Trophoblast cell (in vitro differentiated cells and primary cell): ENCODE data around the gene COA1.

ENCODE experiments used
- DNase-seq, 2 donors: peaks; one replicate each; pipeline ENCODE4 v3.0.0-alpha.2; 2016
- H2AFZ ChIP-seq: 2 replicates; pipeline ENCODE4 v1.6.1; 2013; ENCODE audit warnings: low read length, moderate library complexity, mild to moderate bottlenecking; ENCODE audit not compliant: insufficient read depth, poor library complexity
- H2AK5ac ChIP-seq: 2 replicates; pipeline ENCODE4 v1.6.1; 2013; ENCODE audit warnings: mild to moderate bottlenecking, low read length
- H2BK120ac ChIP-seq: 2 replicates; pipeline ENCODE4 v1.6.1; 2013; ENCODE audit warnings: low read length, mild to moderate bottlenecking, moderate library complexity; ENCODE audit not compliant: insufficient read depth, poor library complexity
- H2BK12ac ChIP-seq: 2 replicates; pipeline ENCODE4 v1.6.1; 2013; ENCODE audit warnings: mild to moderate bottlenecking, low read length, moderate library complexity
- H2BK5ac ChIP-seq: 2 replicates; pipeline ENCODE4 v1.6.1; 2013; ENCODE audit warnings: low read length, low read depth, moderate library complexity, mild to moderate bottlenecking; ENCODE audit not compliant: poor library complexity
- H3K14ac ChIP-seq: 2 replicates; pipeline ENCODE4 v1.6.1; 2013; ENCODE audit warnings: mild to moderate bottlenecking, low read length
- H3K18ac ChIP-seq: 2 replicates; pipeline ENCODE4 v1.6.1; 2013; ENCODE audit warnings: mild to moderate bottlenecking, low read length
- H3K23ac ChIP-seq: 2 replicates; pipeline ENCODE4 v1.6.1; 2013; ENCODE audit warnings: low read length
- H3K27ac ChIP-seq: 2 replicates; pipeline ENCODE4 v1.5.1; 2013; ENCODE audit warnings: low read depth, mild to moderate bottlenecking, inconsistent platforms, low read length, moderate library complexity
- H3K27me3 ChIP-seq: 2 replicates; pipeline ENCODE4 v1.6.1; 2013; ENCODE audit warnings: inconsistent platforms, mild to moderate bottlenecking, low read length, moderate library complexity; ENCODE audit not compliant: insufficient read depth
- H3K36me3 ChIP-seq, 2 experiments: 1 replicate in 1 of 2; 2 replicates in 1 of 2; pipeline ENCODE4 v1.6.1; 2013; ENCODE audit warnings: low read length in 2 of 2, mild to moderate bottlenecking in 2 of 2, moderate library complexity in 1 of 2; ENCODE audit not compliant: insufficient read depth in 2 of 2, control insufficient read depth in 1 of 2
- H3K4ac ChIP-seq: 2 replicates; pipeline ENCODE4 v1.6.1; 2013; ENCODE audit warnings: low read depth, mild to moderate bottlenecking, low read length, moderate library complexity
- H3K4me1 ChIP-seq, 2 experiments: 1 replicate in 1 of 2; 2 replicates in 1 of 2; pipeline ENCODE4 v1.6.1; 2013; ENCODE audit warnings: low read length in 2 of 2, mild to moderate bottlenecking in 2 of 2, moderate library complexity in 1 of 2; ENCODE audit not compliant: insufficient read depth in 2 of 2, control insufficient read depth in 1 of 2
- H3K4me2 ChIP-seq: 2 replicates; pipeline ENCODE4 v1.6.1; 2013; ENCODE audit warnings: inconsistent platforms, mild to moderate bottlenecking, low read length, moderate library complexity
- H3K4me3 ChIP-seq: 2 replicates; pipeline ENCODE4 v1.5.1; 2013; ENCODE audit warnings: mild to moderate bottlenecking, low read depth, low read length, inconsistent platforms
- H3K79me1 ChIP-seq: one replicate; pipeline ENCODE4 v1.6.1; 2013; ENCODE audit warnings: low read length
- H3K79me2 ChIP-seq: 2 replicates; pipeline ENCODE4 v1.6.1; 2013; ENCODE audit warnings: low read length, mild to moderate bottlenecking; ENCODE audit not compliant: control insufficient read depth, insufficient read depth, poor library complexity
- H3K9ac ChIP-seq: 2 replicates; pipeline ENCODE4 v1.6.1; 2013; ENCODE audit warnings: mild to moderate bottlenecking, low read length
- H3K9me3 ChIP-seq: 2 replicates; pipeline ENCODE4 v1.6.1; 2013; ENCODE audit warnings: low read depth, mild to moderate bottlenecking, control low read depth, inconsistent platforms, low read length; ENCODE audit not compliant: insufficient read depth
- H4K12ac ChIP-seq: 2 replicates; pipeline ENCODE4 v1.6.1; 2013; ENCODE audit warnings: low read depth, mild to moderate bottlenecking, low read length, moderate library complexity
- H4K8ac ChIP-seq: 2 replicates; pipeline ENCODE4 v1.6.1; 2013; ENCODE audit warnings: low read depth, mild to moderate bottlenecking, low read length, moderate library complexity
- H4K91ac ChIP-seq: one replicate; pipeline ENCODE4 v1.6.1; 2013; ENCODE audit warnings: low read depth, mild to moderate bottlenecking, low read length, moderate library complexity
- WGBS: extraction: QIAGEN DNeasy Blood & Tissue Kit; methylation state at CpG from one replicate; pipeline ENCODE4 v1.1.7; 2013; ENCODE audit warnings: missing lambda C conversion rate; ENCODE audit not compliant: insufficient read length, insufficient coverage; ENCODE audit errors: extremely low coverage; 5-methylcytosine and 5-hydroxymethylcytosine counted together

The COA1 gene

DNA sequence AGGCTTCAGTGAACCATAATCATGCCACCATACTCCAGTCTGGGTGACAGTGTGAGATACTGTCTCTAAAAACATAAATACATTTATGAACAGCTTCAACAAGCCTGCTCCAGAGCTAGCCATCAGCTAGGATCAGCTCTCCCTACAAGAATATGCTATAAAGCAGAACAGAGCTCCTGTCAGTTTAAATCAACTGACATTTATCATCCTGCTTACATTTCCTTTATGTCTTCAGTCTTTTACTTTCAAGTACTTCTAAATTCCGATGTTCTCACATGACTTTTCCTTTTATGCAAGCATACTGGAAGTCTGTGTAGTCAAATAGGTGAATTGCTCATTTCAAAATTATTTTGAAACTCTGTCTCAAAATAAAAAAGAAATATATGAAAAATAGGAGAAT is 64.6 kb downstream of the COA1 start:
- H3K36me3 ChIP-seq = no peaks in the 10 kb centered on the region

DNA sequence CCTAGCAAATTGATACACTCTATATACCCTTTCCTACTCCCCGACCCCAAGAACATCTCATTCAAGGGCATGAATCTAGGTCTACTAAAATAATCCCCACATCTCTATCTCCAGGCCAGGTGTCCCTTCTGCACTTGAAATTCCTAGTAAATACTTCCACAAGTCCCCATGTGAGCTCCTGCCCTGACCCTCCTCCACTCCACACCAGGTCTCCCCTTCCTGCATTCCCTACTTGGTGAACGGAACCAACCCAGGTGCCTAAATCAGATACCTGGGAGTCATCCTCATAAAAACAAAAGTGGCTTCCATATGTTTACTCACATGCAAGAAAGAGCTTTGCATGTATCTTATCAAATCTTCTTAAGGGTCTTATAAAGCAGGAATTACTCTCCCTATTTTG is 69.2 kb downstream of the COA1 start:
- H3K4me1 ChIP-seq = no peaks in the 10 kb centered on the region
- H4K12ac ChIP-seq = no peak overlapping the region
- H3K4me3 ChIP-seq = no peak overlapping the region
- H3K27me3 ChIP-seq = no peaks in the 10 kb centered on the region
- no peak overlapping the region for H2AK5ac ChIP-seq
- no peak overlapping the region for H3K27ac ChIP-seq
- no peak overlapping the region for H3K18ac ChIP-seq
- H3K79me2 ChIP-seq = no peaks in the 10 kb centered on the region
- H4K8ac ChIP-seq = no peak overlapping the region
- H2BK120ac ChIP-seq = no peak overlapping the region
- WGBS = no CpG with 5 or more reads among the region's 2 CpGs
- no peak overlapping the region for H3K4me2 ChIP-seq
- no peak overlapping the region for H2BK12ac ChIP-seq
- H3K79me1 ChIP-seq = no peaks in the 10 kb centered on the region
- H3K14ac ChIP-seq = no peak overlapping the region
- H3K36me3 ChIP-seq = peaks cover 0 to 4% of the 10 kb centered on the region in 2 experiments
- no peak overlapping the region for H3K9ac ChIP-seq
- no peak overlapping the region for H3K4ac ChIP-seq
- no peak overlapping the region for H2AFZ ChIP-seq
- H4K91ac ChIP-seq = no peak overlapping the region
- no peaks in the 10 kb centered on the region for H3K9me3 ChIP-seq
- no peak overlapping the region for H3K23ac ChIP-seq
- no peak for DNase-seq
- no peak overlapping the region for H2BK5ac ChIP-seq

More for the DNA sequence above, 64.6 kb downstream of the COA1 start:
- H3K4me3 ChIP-seq = no peak overlapping the region
- no peak overlapping the region for H4K91ac ChIP-seq
- H4K12ac ChIP-seq = no peak overlapping the region
- no peak overlapping the region for H3K27ac ChIP-seq
- no peak overlapping the region for H3K4ac ChIP-seq
- H2BK12ac ChIP-seq = no peak overlapping the region
- no peak overlapping the region for H3K18ac ChIP-seq
- H4K8ac ChIP-seq = no peak overlapping the region
- no peak overlapping the region for H3K23ac ChIP-seq
- no peak overlapping the region for H2AFZ ChIP-seq
- H3K4me2 ChIP-seq = no peak overlapping the region
- H3K79me1 ChIP-seq = no peaks in the 10 kb centered on the region
- no peaks in the 10 kb centered on the region for H3K79me2 ChIP-seq
- H3K4me1 ChIP-seq = no peaks in the 10 kb centered on the region
- no peak overlapping the region for H2AK5ac ChIP-seq
- no CpG with 5 or more reads among the region's 1 CpG for WGBS
- H2BK5ac ChIP-seq = no peak overlapping the region
- H3K14ac ChIP-seq = no peak overlapping the region
- H3K9ac ChIP-seq = no peak overlapping the region
- DNase-seq = no peak
- H2BK120ac ChIP-seq = no peak overlapping the region
- H3K27me3 ChIP-seq = no peaks in the 10 kb centered on the region
- H3K9me3 ChIP-seq = no peaks in the 10 kb centered on the region

DNA sequence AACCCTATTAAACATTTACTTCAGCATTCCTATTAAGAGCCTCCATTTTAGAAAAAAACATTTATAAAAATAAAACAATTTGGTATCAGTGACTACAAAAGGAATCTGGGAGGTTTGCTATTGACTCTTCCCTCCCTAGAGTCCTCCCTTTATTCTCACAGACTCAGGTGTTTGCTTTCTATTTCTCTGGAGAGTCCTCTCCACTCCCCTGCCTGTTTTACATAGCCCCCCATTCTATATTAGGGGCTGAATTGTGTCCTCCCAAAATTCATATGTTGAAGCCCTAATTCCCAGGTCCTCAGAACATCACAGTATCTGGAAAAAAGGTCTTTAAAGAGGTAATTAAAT is 69.8 kb downstream of the COA1 start:
- H3K79me1 ChIP-seq = no peaks in the 10 kb centered on the region
- H4K12ac ChIP-seq = no peak overlapping the region
- no peak overlapping the region for H2AK5ac ChIP-seq
- H2BK12ac ChIP-seq = no peak overlapping the region
- H2AFZ ChIP-seq = no peak overlapping the region
- no peak overlapping the region for H3K4ac ChIP-seq
- H3K4me3 ChIP-seq = no peak overlapping the region
- no peak overlapping the region for H3K18ac ChIP-seq
- H2BK120ac ChIP-seq = no peak overlapping the region
- H4K91ac ChIP-seq = no peak overlapping the region
- no peak for DNase-seq
- H3K36me3 ChIP-seq = peaks cover 0 to 4% of the 10 kb centered on the region in 2 experiments
- H3K27ac ChIP-seq = no peak overlapping the region
- H3K14ac ChIP-seq = no peak overlapping the region
- H2BK5ac ChIP-seq = no peak overlapping the region
- H3K23ac ChIP-seq = no peak overlapping the region
- H3K27me3 ChIP-seq = no peaks in the 10 kb centered on the region
- no peaks in the 10 kb centered on the region for H3K9me3 ChIP-seq
- no peak overlapping the region for H3K9ac ChIP-seq
- no peak overlapping the region for H3K4me2 ChIP-seq
- H3K79me2 ChIP-seq = no peaks in the 10 kb centered on the region
- H3K4me1 ChIP-seq = no peaks in the 10 kb centered on the region
- no peak overlapping the region for H4K8ac ChIP-seq

DNA sequence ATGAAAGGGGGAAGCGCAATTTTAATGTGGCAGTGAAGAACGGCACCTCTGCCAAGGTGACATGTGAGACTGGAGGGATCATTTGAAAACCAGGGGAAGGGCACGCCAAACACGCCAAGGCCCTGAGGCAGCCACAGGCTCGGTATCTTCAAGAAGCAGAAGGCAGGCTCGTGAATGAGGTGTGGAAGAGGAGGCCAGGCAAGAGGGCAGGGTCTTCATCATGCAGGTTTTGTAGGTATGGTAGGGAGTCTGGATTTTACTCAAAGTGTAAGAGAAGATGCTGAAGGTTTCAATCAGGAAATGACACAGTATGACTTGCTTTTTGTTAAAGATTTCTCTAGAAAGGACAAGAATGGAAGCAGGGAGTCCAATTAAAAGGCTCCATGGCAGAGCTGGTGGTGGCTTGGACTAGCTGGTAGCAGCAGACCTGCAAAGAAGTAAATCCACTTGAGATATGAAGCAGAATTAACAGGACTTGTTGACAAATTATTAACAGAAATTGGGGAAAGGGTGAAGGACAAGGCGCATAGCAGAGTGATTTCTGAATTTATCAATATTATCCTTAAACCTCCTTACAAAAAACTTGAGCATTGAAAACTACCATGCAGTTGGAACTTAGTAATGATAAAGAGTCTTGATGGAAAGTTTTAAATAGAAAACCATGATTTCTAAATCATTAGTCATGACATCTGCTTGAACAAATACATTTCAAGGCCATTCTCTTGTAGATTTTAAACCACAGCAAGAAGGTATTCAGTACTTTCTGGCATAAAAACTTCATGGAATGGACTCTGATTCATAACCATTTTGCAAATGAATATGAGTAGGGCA is 70.4 kb downstream of the COA1 start:
- H3K18ac ChIP-seq = no peak overlapping the region
- H4K91ac ChIP-seq = no peak overlapping the region
- no CpG with 5 or more reads among the region's 7 CpGs for WGBS
- H2BK120ac ChIP-seq = no peak overlapping the region
- H2BK5ac ChIP-seq = no peak overlapping the region
- H3K4me3 ChIP-seq = no peak overlapping the region
- no peaks in the 10 kb centered on the region for H3K9me3 ChIP-seq
- H3K27me3 ChIP-seq = no peaks in the 10 kb centered on the region
- H3K79me1 ChIP-seq = no peaks in the 10 kb centered on the region
- no peak overlapping the region for H2AFZ ChIP-seq
- no peaks in the 10 kb centered on the region for H3K79me2 ChIP-seq
- no peak overlapping the region for H3K9ac ChIP-seq
- no peak overlapping the region for H3K4me2 ChIP-seq
- DNase-seq = no peak
- H2AK5ac ChIP-seq = no peak overlapping the region
- H3K23ac ChIP-seq = no peak overlapping the region
- H4K12ac ChIP-seq = no peak overlapping the region
- H3K36me3 ChIP-seq = peaks cover 0 to 4% of the 10 kb centered on the region in 2 experiments
- H3K27ac ChIP-seq = no peak overlapping the region
- no peak overlapping the region for H3K4ac ChIP-seq
- no peak overlapping the region for H2BK12ac ChIP-seq
- H3K4me1 ChIP-seq = no peaks in the 10 kb centered on the region
- H3K14ac ChIP-seq = no peak overlapping the region
- H4K8ac ChIP-seq = no peak overlapping the region
